ENCODE measurements around the gene FBLN5.

Gene FBLN5

GRCh38 chr14:91925001-91925726, 22.3 kb downstream of the FBLN5 start:
- H3K9me3 ChIP-seq (ENCODE audit: control insufficient read depth, insufficient read depth, low read length) = no peaks in the 10 kb centered on the region
- H3K9ac ChIP-seq (ENCODE audit: low read depth, low read length) = no peak overlapping the region
- H3K4me3 ChIP-seq (ENCODE audit: low read depth, low read length) = no peak overlapping the region
- H3K4me1 ChIP-seq (ENCODE audit: control insufficient read depth, insufficient read depth, low read length) = 0 out of 2 replicates have a peak, but pooled peaks cover 2% of the 10 kb centered on the region
- H3K27me3 ChIP-seq (ENCODE audit: control insufficient read depth, insufficient read depth, low read length) = no peaks in the 10 kb centered on the region
- H3K27ac ChIP-seq (ENCODE audit: low read depth, low read length) = no peak overlapping the region
- H3K36me3 ChIP-seq (ENCODE audit: control insufficient read depth, insufficient read depth, low read length) = no peaks in the 10 kb centered on the region

GRCh38 chr14:91920526-91920925, 27.0 kb downstream of the FBLN5 start:
- Histone ChIP-seq H3K9me3 (ENCODE audit: control insufficient read depth, insufficient read depth, low read length) (no peaks in the 10 kb centered on the region), H3K27ac (ENCODE audit: low read depth, low read length) (no peak overlapping the region), H3K4me1 (ENCODE audit: control insufficient read depth, insufficient read depth, low read length) (no peaks in the 10 kb centered on the region), H3K27me3 (ENCODE audit: control insufficient read depth, insufficient read depth, low read length) (no peaks in the 10 kb centered on the region), H3K9ac (ENCODE audit: low read depth, low read length) (no peak overlapping the region), H3K4me3 (ENCODE audit: low read depth, low read length) (no peak overlapping the region), H3K36me3 (ENCODE audit: control insufficient read depth, insufficient read depth, low read length) (no peaks in the 10 kb centered on the region)

- H3K4me1 ChIP-seq (ENCODE audit: control insufficient read depth, insufficient read depth, low read length) = no peaks in the 10 kb centered on the region
- no peak overlapping the region for H3K4me3 ChIP-seq (ENCODE audit: low read depth, low read length)
- H3K9ac ChIP-seq (ENCODE audit: low read depth, low read length) = no peak overlapping the region
- no peaks in the 10 kb centered on the region for H3K36me3 ChIP-seq (ENCODE audit: control insufficient read depth, insufficient read depth, low read length)
- H3K9me3 ChIP-seq (ENCODE audit: control insufficient read depth, insufficient read depth, low read length) = no peaks in the 10 kb centered on the region
- H3K27me3 ChIP-seq (ENCODE audit: control insufficient read depth, insufficient read depth, low read length) = no peaks in the 10 kb centered on the region
- H3K27ac ChIP-seq (ENCODE audit: low read depth, low read length) = no peak overlapping the region
Observed at GRCh38 chr14:91919814-91920213, 27.7 kb downstream of the FBLN5 start.

- Histone ChIP-seq H3K4me1 (ENCODE audit: control insufficient read depth, insufficient read depth, low read length) (no peaks in the 10 kb centered on the region), H3K27me3 (ENCODE audit: control insufficient read depth, insufficient read depth, low read length) (no peaks in the 10 kb centered on the region), H3K36me3 (ENCODE audit: control insufficient read depth, insufficient read depth, low read length) (no peaks in the 10 kb centered on the region), H3K9ac (ENCODE audit: low read depth, low read length) (no peak overlapping the region), H3K9me3 (ENCODE audit: control insufficient read depth, insufficient read depth, low read length) (no peaks in the 10 kb centered on the region), H3K27ac (ENCODE audit: low read depth, low read length) (no peak overlapping the region), H3K4me3 (ENCODE audit: low read depth, low read length) (no peak overlapping the region)
Observed at GRCh38 chr14:91918186-91918883, 29.2 kb downstream of the FBLN5 start.

GRCh38 chr14:91912035-91912434, 35.5 kb downstream of the FBLN5 start:
- Histone ChIP-seq H3K9me3 (ENCODE audit: control insufficient read depth, insufficient read depth, low read length) (no peaks in the 10 kb centered on the region), H3K27me3 (ENCODE audit: control insufficient read depth, insufficient read depth, low read length) (no peaks in the 10 kb centered on the region), H3K36me3 (ENCODE audit: control insufficient read depth, insufficient read depth, low read length) (no peaks in the 10 kb centered on the region), H3K4me1 (ENCODE audit: control insufficient read depth, insufficient read depth, low read length) (no peaks in the 10 kb centered on the region), H3K9ac (ENCODE audit: low read depth, low read length) (no peak overlapping the region), H3K27ac (ENCODE audit: low read depth, low read length) (no peak overlapping the region), H3K4me3 (ENCODE audit: low read depth, low read length) (no peak overlapping the region)

GRCh38 chr14:91911474-91912032, 35.9 kb downstream of the FBLN5 start:
- H3K27ac ChIP-seq (ENCODE audit: low read depth, low read length) = no peak overlapping the region

GRCh38 chr14:91910196-91910595, 37.3 kb downstream of the FBLN5 start:
- no peak overlapping the region for H3K27ac ChIP-seq (ENCODE audit: low read depth, low read length)

More at GRCh38 chr14:91911474-91912032, 35.9 kb downstream of the FBLN5 start:
- Histone ChIP-seq H3K4me3 (ENCODE audit: low read depth, low read length) (no peak overlapping the region), H3K36me3 (ENCODE audit: control insufficient read depth, insufficient read depth, low read length) (no peaks in the 10 kb centered on the region), H3K27me3 (ENCODE audit: control insufficient read depth, insufficient read depth, low read length) (no peaks in the 10 kb centered on the region), H3K4me1 (ENCODE audit: control insufficient read depth, insufficient read depth, low read length) (no peaks in the 10 kb centered on the region), H3K9ac (ENCODE audit: low read depth, low read length) (no peak overlapping the region), H3K9me3 (ENCODE audit: control insufficient read depth, insufficient read depth, low read length) (no peaks in the 10 kb centered on the region)

GRCh38 chr14:91906374-91906773, 41.1 kb downstream of the FBLN5 start:
- H3K27ac ChIP-seq (ENCODE audit: low read depth, low read length) = no peak overlapping the region
- no peak overlapping the region for H3K4me3 ChIP-seq (ENCODE audit: low read depth, low read length)
- H3K9me3 ChIP-seq (ENCODE audit: control insufficient read depth, insufficient read depth, low read length) = no peaks in the 10 kb centered on the region
- H3K4me1 ChIP-seq (ENCODE audit: control insufficient read depth, insufficient read depth, low read length) = no peaks in the 10 kb centered on the region
- no peak overlapping the region for H3K9ac ChIP-seq (ENCODE audit: low read depth, low read length)
- H3K27me3 ChIP-seq (ENCODE audit: control insufficient read depth, insufficient read depth, low read length) = no peaks in the 10 kb centered on the region
- H3K36me3 ChIP-seq (ENCODE audit: control insufficient read depth, insufficient read depth, low read length) = no peaks in the 10 kb centered on the region

More at GRCh38 chr14:91910196-91910595, 37.3 kb downstream of the FBLN5 start:
- Histone ChIP-seq H3K4me3 (ENCODE audit: low read depth, low read length) (no peak overlapping the region), H3K4me1 (ENCODE audit: control insufficient read depth, insufficient read depth, low read length) (no peaks in the 10 kb centered on the region), H3K9me3 (ENCODE audit: control insufficient read depth, insufficient read depth, low read length) (no peaks in the 10 kb centered on the region), H3K27me3 (ENCODE audit: control insufficient read depth, insufficient read depth, low read length) (no peaks in the 10 kb centered on the region), H3K36me3 (ENCODE audit: control insufficient read depth, insufficient read depth, low read length) (no peaks in the 10 kb centered on the region), H3K9ac (ENCODE audit: low read depth, low read length) (no peak overlapping the region)

- Histone ChIP-seq H3K4me3 (ENCODE audit: low read depth, low read length) (no peak overlapping the region), H3K9ac (ENCODE audit: low read depth, low read length) (no peak overlapping the region), H3K36me3 (ENCODE audit: control insufficient read depth, insufficient read depth, low read length) (no peaks in the 10 kb centered on the region), H3K9me3 (ENCODE audit: control insufficient read depth, insufficient read depth, low read length) (no peaks in the 10 kb centered on the region), H3K4me1 (ENCODE audit: control insufficient read depth, insufficient read depth, low read length) (no peaks in the 10 kb centered on the region), H3K27me3 (ENCODE audit: control insufficient read depth, insufficient read depth, low read length) (no peaks in the 10 kb centered on the region), H3K27ac (ENCODE audit: low read depth, low read length) (no peak overlapping the region)
Observed at GRCh38 chr14:91904956-91905645, 42.4 kb downstream of the FBLN5 start.

GRCh38 chr14:91904483-91904882, 43.0 kb downstream of the FBLN5 start:
- no peak overlapping the region for H3K4me3 ChIP-seq (ENCODE audit: low read depth, low read length)
- H3K27me3 ChIP-seq (ENCODE audit: control insufficient read depth, insufficient read depth, low read length) = no peaks in the 10 kb centered on the region
- H3K36me3 ChIP-seq (ENCODE audit: control insufficient read depth, insufficient read depth, low read length) = no peaks in the 10 kb centered on the region
- H3K9ac ChIP-seq (ENCODE audit: low read depth, low read length) = no peak overlapping the region
- H3K9me3 ChIP-seq (ENCODE audit: control insufficient read depth, insufficient read depth, low read length) = no peaks in the 10 kb centered on the region
- no peak overlapping the region for H3K27ac ChIP-seq (ENCODE audit: low read depth, low read length)
- no peaks in the 10 kb centered on the region for H3K4me1 ChIP-seq (ENCODE audit: control insufficient read depth, insufficient read depth, low read length)

- Histone ChIP-seq H3K27me3 (ENCODE audit: control insufficient read depth, insufficient read depth, low read length) (no peaks in the 10 kb centered on the region), H3K27ac (ENCODE audit: low read depth, low read length) (no peak overlapping the region), H3K9me3 (ENCODE audit: control insufficient read depth, insufficient read depth, low read length) (no peaks in the 10 kb centered on the region), H3K4me3 (ENCODE audit: low read depth, low read length) (no peak overlapping the region), H3K9ac (ENCODE audit: low read depth, low read length) (no peak overlapping the region), H3K36me3 (ENCODE audit: control insufficient read depth, insufficient read depth, low read length) (no peaks in the 10 kb centered on the region), H3K4me1 (ENCODE audit: control insufficient read depth, insufficient read depth, low read length) (no peaks in the 10 kb centered on the region)
Observed at GRCh38 chr14:91903070-91903469, 44.4 kb downstream of the FBLN5 start.
